HEK293 (cell line): Measurements from ENCODE around the gene NMD3.

Experiments
- CTCF ChIP-seq: fragments of 450-650 bp; formaldehyde crosslinking; IDR thresholded peaks from 2 replicates; pipeline ENCODE4 v1.5.1; 2016; ENCODE audit warnings: missing biosample characterization, missing genetic modification characterization
- PRDM4 ChIP-seq: fragments of 450-650 bp; formaldehyde crosslinking; IDR thresholded peaks from 2 replicates; pipeline ENCODE4 v1.5.1; 2017; ENCODE audit warnings: missing biosample characterization, missing genetic modification characterization
- TRIM28 ChIP-seq: IDR thresholded peaks from 2 replicates; pipeline ENCODE4 v1.6.1; 2011; ENCODE audit warnings: low read length, control low read depth, borderline replicate concordance
- ZNF449 ChIP-seq: fragments of 450-650 bp; formaldehyde crosslinking; IDR thresholded peaks from 2 replicates; pipeline ENCODE4 v1.5.1; 2017; ENCODE audit warnings: missing biosample characterization, mild to moderate bottlenecking, missing genetic modification characterization, moderate library complexity

GRCh38 chr3:161171639-161172552, 49.2 kb upstream of the NMD3 start:
- TF ChIP-seq CTCF (no peak), TRIM28 (no peak), ZNF449 (no peak), PRDM4 (tag by site-specific recombination) (no peak)
